Activated CD8-positive, alpha-beta memory T cell treated with anti-CD3 and anti-CD28 coated beads, Interleukin-2, amount 10 ng/mL, durations not matched to agents 7 days and 5 days (primary cell): ENCODE data around the gene TLE1. TPM values are rescaled to one million over a fixed set of nuclear protein-coding genes. Genes with fewer than 3 reads are reported as not detected.
"Not testable (repeated sequence)": the region's sequence is repeated elsewhere in the genome, so short reads cannot be mapped to it uniquely, and the experiment has no call there.

Experiments used
- ATAC-seq: fragments of 150-1000 bp; cut with Tn5 transposase; one replicate; pipeline ENCODE4 v1.10.0; 2021; ENCODE audit warnings: moderate library complexity
- CTCF ChIA-PET: fragments of 350-600 bp; sonication (Branson Sonifier 250); formaldehyde crosslinking; loops from one replicate; lab custom pipeline; 2021; ENCODE audit warnings: antibody characterized with exemption; lab: Charles Lee
- DNase-seq: peaks from one replicate; pipeline ENCODE4 v3.0.0-alpha.2; 2020
- H3K27ac Mint-ChIP-seq: one replicate; pipeline ENCODE4 v1.8.0; 2021; ENCODE audit warnings: mild to moderate bottlenecking, mixed read lengths
- H3K27me3 Mint-ChIP-seq: one replicate; pipeline ENCODE4 v1.8.0; 2021; ENCODE audit warnings: mixed read lengths
- H3K36me3 Mint-ChIP-seq: one replicate; pipeline ENCODE4 v1.8.0; 2021; ENCODE audit warnings: mild to moderate bottlenecking, mixed read lengths
- H3K4me1 Mint-ChIP-seq: one replicate; pipeline ENCODE4 v1.8.0; 2021; ENCODE audit warnings: mixed read lengths
- H3K4me3 Mint-ChIP-seq: one replicate; pipeline ENCODE4 v1.8.0; 2021; ENCODE audit warnings: mild to moderate bottlenecking, moderate library complexity, mixed read lengths
- H3K9me3 Mint-ChIP-seq: one replicate; pipeline ENCODE4 v1.8.0; 2022; ENCODE audit warnings: low read depth, mixed read lengths
- total RNA-seq, 2 experiments: library from RNA; stranded (reverse); gene quantifications; one replicate each; pipeline ENCODE4 v1.2.3, GENCODE V29; 2021

TLE1 gene
- total RNA-seq, 2 experiments from 2014 or later = 0.41 to 0.42 TPM

DNA sequence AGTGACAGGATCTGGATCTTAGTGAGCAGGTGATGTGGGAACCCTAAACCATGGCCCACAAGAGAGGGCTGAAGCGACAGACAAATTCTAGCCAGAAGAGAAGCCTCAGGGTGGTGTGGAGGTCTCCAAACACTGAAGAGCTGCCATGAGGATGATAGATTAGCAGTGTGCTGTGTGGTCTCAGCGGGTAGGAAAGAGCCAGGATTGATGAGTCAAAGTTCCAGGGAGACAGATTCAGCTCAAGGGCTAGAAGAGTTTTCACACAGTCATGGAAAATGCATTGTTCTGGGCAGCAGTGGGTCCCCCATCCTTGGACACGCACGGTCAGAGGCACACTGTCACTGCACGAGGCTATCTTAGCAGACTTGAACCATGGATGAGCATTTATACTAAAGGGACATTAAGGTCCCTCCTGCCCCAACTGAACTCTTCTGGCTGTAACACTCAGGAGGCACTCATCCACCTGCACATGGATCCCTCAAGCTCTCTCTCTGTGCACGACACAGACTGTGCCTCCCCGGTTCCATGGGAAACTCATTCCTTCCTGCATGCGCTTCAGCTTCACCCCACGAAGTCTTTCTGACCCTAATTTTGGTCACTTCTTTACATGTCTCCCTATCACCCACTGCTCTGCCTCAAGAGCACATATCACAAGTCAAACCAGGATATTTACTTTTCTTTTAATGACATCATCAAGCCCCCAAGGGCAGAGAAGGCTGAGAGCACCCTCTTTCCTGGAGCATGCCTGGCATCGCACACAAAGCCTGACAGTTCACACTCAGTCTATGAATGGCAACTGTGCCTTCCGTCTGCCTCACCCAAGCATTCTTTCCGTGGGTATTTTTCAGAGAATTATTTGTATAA, 84.8 kb downstream of the TLE1 start:
- no peak overlapping the region for H3K27ac Mint-ChIP-seq
- H3K4me3 Mint-ChIP-seq = no peak overlapping the region
- H3K27me3 Mint-ChIP-seq = no peaks in the 10 kb centered on the region
- DNase-seq (no peak), ATAC-seq (no peak)
- H3K36me3 Mint-ChIP-seq = no peaks in the 10 kb centered on the region
- H3K9me3 Mint-ChIP-seq = peaks cover 6% of the 10 kb centered on the region
- CTCF ChIA-PET = no interaction called here
- no peaks in the 10 kb centered on the region for H3K4me1 Mint-ChIP-seq

DNA sequence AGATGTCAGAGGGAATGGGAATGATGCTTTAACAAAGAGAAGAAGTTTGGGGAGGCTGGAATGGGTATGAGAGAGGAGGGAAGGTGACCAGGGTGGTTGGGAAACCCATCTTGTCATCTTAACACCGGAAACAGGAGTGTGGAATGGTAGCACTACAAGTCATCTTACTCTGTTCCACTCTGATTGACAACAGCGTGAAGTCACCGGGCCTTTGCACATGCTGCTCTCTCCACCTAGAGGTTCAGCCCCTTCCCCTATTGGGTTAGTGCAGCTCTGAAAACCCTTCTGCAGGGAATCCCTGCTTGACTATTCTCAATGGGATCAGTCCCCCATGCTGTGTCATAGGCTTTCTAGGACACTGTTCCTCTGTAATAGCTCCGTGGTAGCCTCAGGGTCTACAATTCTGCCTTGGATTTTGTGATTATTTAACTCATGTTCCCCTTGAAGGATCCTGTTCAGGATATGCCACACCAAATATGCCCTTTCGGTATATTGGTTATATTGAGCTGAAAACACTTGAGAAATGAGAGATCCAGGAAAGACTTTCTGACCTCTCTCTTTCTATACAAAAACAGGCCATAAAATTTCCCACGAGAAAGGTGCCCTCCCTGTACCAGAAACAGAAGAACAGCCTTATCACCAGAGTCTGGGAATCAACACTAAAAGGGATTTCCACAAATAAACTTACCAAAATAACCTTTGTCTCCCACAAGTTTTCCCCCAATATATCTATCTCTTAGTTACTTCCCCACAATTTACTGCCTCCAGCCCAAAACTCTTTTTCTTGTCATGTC, 86.3 kb downstream of the TLE1 start:
- CTCF ChIA-PET = no interaction called here
- Mint-ChIP-seq H3K4me3 (no peak overlapping the region), H3K27ac (no peak overlapping the region), H3K36me3 (no peaks in the 10 kb centered on the region), H3K9me3 (peaks cover 6% of the 10 kb centered on the region), H3K27me3 (no peaks in the 10 kb centered on the region), H3K4me1 (no peaks in the 10 kb centered on the region)
- no peak for DNase-seq
- no peak for ATAC-seq

DNA sequence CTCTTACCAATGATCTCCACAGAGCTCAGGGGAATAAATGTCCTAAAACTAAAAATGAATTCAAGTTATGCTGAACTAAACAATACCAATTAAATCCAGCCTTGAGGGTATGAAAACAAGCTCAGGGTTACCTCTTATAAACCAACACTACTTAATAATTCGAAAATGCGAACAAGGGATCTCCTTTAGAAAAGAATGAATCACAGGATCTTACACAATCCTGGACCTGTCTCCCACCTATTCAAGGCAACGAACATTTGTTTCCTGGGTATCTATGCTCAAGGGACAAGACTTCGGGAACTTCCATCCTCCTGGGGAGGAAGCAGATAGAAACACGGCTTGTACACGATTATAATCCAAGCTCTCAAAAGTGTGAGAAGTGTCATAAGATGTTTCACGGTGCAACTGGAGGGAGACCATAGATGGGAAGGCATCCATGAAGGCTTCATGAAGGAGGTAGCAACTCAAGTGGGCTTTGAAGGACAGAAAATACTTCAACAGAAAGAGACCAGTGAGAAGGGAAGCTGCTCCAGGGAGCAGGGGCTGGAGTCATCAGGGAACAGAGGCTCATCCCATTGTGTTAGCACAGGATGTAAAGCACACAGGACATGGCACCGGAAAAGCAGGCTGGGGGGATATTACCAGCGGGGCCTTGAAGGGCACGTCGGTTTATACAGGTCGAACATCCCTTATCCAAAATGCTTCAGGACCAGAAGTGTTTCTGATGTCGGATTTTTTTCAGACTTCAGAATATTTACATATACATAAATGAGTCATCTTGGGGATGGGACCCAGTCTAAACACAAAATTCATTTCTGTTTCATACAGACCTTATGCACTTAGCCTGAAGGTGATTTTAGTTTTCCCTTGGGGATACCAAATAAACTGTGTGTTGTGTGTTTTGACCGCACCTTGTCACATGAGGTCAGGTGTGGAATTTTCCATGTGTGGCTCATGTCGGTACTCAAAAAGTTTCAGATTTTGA, 87.4 kb downstream of the TLE1 start:
- Mint-ChIP-seq H3K9me3 (peaks cover 6% of the 10 kb centered on the region), H3K36me3 (no peaks in the 10 kb centered on the region), H3K4me3 (no peak overlapping the region), H3K27ac (no peak overlapping the region), H3K27me3 (no peaks in the 10 kb centered on the region), H3K4me1 (no peaks in the 10 kb centered on the region)
- CTCF ChIA-PET = no interaction called here
- DNase-seq (no peak), ATAC-seq (no peak)

DNA sequence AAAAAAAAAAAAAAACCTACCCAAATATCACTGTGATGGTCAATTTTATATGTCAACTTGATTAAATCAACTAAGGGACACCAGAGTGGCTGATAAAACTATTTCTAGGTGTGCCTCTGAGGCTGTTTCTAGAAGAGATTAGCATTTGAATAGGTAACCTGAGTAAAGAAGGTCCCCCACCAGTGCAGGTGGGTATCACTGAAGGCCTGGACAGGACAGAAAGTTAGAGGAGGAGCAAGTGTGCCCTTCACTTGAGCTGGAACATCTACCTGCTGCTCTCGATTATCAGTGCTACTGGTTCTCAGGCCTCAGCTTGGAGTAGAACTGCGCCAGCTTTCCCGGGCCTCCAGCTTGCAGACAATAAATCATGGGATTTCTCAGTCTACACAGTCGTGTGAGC, 88.7 kb downstream of the TLE1 start:
- Mint-ChIP-seq H3K27me3 (no peaks in the 10 kb centered on the region), H3K36me3 (no peaks in the 10 kb centered on the region), H3K27ac (no peak overlapping the region), H3K4me3 (no peak overlapping the region), H3K4me1 (no peaks in the 10 kb centered on the region), H3K9me3 (peaks cover 6% of the 10 kb centered on the region)
- DNase-seq = no peak
- CTCF ChIA-PET = no interaction called here
- no peak for ATAC-seq

DNA sequence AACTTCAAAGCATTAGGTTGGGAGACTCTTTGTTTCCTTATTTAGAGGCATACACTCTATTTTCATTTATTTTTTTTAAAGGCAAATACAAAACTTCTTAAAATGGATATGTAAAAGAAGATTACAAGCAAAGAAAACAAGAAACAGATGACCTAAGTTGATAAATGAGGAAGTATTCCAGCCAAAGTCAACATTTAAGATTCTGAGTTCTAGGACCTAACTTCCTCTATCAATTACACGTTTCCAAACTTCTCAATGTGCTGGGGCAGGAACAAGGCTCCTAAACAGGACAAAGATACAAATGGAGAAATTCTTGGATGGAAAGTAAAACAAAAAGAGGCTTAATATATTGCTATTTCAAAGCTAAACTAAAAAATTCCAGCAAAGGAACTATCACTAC, 89.5 kb downstream of the TLE1 start:
- CTCF ChIA-PET = no interaction called here
- no peaks in the 10 kb centered on the region for H3K27me3 Mint-ChIP-seq
- H3K9me3 Mint-ChIP-seq = peaks cover 3% of the 10 kb centered on the region
- no peak for ATAC-seq
- DNase-seq = no peak
- H3K4me1 Mint-ChIP-seq = no peaks in the 10 kb centered on the region
- no peaks in the 10 kb centered on the region for H3K36me3 Mint-ChIP-seq
- H3K4me3 Mint-ChIP-seq = no peak overlapping the region
- H3K27ac Mint-ChIP-seq = no peak overlapping the region

DNA sequence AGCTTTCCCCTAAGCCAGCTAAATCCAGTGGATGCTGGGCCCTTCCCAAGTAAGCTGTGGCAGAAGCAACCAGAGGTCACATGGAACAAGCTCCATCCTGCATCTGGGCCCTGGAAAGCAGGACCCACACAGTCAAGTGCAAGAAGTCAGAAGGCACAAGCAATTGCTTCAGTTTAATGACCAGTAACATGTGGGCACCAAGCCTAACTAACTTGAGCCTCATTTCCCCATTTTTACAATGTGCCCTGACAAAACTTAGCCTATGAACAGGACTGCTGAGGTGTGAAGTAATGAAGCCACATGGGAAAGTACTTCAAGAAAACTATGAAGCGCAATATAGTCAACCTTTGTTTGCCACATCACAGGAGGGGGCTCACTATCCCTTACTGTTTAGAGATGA, 90.5 kb downstream of the TLE1 start:
- no peak for ATAC-seq
- no peaks in the 10 kb centered on the region for H3K4me1 Mint-ChIP-seq
- H3K27me3 Mint-ChIP-seq = no peaks in the 10 kb centered on the region
- H3K27ac Mint-ChIP-seq = no peak overlapping the region
- H3K36me3 Mint-ChIP-seq = no peaks in the 10 kb centered on the region
- DNase-seq = no peak
- H3K4me3 Mint-ChIP-seq = no peak overlapping the region
- CTCF ChIA-PET = no interaction called here
- H3K9me3 Mint-ChIP-seq = peaks cover 4% of the 10 kb centered on the region

DNA sequence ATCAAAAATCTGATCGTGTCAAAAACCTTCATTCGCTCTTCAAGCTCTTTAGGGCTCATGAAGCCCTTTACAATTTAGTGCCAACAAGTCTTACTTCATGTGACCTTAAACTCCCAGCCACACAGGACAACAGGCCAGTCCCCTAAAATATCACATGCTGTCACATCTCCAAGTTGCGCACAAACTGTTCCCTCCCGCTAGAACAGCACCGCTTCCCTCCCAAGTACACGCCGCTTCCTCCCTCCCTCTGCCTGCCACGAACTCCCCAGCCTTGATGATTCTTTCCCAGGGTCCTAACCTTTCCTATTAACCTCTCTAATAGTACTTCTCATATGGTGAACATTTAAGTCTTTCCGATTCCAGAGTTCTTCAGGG, 91.2 kb downstream of the TLE1 start:
- CTCF ChIA-PET = no interaction called here
- Mint-ChIP-seq H3K9me3 (peaks cover 5% of the 10 kb centered on the region), H3K27ac (no peak overlapping the region), H3K27me3 (no peaks in the 10 kb centered on the region), H3K4me1 (no peaks in the 10 kb centered on the region), H3K4me3 (no peak overlapping the region), H3K36me3 (no peaks in the 10 kb centered on the region)
- ATAC-seq (no peak), DNase-seq (no peak)

DNA sequence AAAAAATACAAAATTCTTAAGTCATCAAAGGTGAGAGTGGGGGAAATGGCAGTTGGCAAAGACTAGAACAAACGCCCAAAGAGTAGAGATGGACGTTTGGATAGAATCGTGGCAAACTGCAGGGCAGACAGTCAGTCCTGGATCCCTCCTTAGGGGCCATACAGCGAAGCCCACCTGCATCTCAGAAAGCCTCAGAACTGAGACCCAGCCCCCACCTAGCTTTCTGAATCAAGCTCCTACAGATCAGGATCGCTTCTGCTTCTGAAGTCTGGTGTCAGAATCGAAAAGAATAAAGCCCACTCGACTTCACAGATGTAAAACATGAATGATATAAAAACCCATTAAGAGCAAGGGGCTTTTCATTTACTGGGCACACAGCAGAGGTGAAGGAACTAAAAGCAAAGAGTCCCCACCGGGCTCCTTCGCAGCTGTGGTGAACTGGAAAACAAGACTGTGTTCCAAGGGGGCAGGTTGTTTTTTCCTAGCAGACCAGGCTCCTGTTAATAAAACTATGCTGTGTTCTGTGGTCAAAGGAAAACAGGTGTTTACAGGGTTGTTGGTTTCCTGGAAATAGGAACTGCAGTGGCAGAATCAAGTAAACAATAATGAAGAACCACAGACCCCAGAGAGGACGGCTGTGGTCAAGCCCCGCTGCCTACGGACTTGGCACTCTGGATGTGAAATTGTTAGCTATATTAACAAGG, 91.8 kb downstream of the TLE1 start:
- CTCF ChIA-PET = no interaction called here
- Mint-ChIP-seq H3K36me3 (no peaks in the 10 kb centered on the region), H3K4me1 (no peaks in the 10 kb centered on the region), H3K9me3 (peaks cover 7% of the 10 kb centered on the region), H3K27ac (no peak overlapping the region), H3K4me3 (no peak overlapping the region), H3K27me3 (no peaks in the 10 kb centered on the region)
- no peak for DNase-seq
- no peak for ATAC-seq

DNA sequence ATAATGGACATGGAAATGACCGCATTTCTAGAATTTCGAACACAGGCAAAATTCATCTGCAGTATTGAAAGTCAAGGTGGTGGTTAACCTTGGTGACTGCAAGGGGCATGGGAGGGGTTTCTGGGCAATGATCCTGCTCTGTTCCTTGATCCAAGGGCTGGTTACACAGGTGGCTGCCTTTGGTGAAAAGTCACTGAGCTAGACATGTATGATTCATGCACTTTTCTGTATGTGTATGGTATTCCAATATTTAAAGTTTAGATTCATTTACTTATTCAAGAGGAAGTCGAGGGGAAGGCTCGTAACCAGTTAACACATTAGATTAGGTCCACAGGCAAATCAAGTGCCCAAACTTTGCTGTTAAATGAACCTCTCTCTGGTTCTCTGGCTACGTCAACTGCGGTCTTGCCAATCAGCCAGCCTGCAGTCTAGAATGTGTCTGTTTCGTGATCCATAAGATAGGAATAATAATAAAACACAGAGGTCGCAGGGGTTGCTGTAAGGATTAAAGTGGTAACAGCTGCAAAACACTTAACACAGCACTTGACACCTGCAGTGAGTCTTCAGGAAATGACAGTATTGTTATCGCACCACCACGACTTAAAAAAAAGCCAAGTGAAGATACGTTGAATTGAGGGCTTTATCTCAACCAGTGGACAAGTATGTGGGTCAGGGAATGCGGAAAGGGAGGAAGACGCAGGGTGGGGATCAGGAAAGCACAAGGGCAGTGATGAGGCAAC, 92.5 kb downstream of the TLE1 start:
- Mint-ChIP-seq H3K27me3 (no peaks in the 10 kb centered on the region), H3K4me1 (no peaks in the 10 kb centered on the region), H3K36me3 (no peaks in the 10 kb centered on the region), H3K4me3 (no peak overlapping the region), H3K27ac (no peak overlapping the region), H3K9me3 (peaks cover 7% of the 10 kb centered on the region)
- no peak for DNase-seq
- CTCF ChIA-PET = no interaction called here
- ATAC-seq = no peak

DNA sequence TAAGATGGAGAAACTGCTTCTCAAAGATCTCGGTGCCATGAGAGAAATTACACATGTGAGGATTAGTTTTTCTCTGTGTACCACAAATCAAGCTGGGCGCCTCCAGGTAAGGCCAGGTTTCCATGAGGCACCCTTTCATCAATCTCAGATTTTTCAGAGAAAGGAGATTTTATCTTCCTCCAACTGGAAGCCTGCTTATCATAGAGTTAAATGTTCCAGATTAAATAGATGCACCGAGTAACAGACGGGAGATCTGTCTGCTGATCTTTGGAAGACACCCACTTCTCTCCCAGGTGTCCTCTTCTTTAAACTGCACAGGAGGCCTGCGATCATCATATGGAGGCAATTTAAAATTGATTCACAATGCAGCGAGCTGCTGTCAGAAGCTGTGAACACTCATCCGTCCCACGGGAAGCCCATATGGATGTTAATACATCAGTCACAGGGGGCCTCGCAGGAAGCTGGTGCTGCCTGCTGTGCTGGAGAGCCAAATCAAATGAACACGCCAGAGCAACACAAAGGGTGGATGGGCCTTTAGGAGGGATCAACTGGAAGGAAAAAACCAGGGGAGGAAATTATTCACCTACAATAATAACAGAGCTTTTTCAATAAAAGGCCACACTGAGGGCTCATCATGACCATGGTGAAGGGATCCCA, 93.3 kb downstream of the TLE1 start:
- H3K36me3 Mint-ChIP-seq = no peaks in the 10 kb centered on the region
- no peaks in the 10 kb centered on the region for H3K4me1 Mint-ChIP-seq
- H3K9me3 Mint-ChIP-seq = peaks cover 7% of the 10 kb centered on the region
- no peaks in the 10 kb centered on the region for H3K27me3 Mint-ChIP-seq
- CTCF ChIA-PET = no interaction called here
- DNase-seq = no peak
- no peak overlapping the region for H3K4me3 Mint-ChIP-seq
- no peak for ATAC-seq
- no peak overlapping the region for H3K27ac Mint-ChIP-seq

DNA sequence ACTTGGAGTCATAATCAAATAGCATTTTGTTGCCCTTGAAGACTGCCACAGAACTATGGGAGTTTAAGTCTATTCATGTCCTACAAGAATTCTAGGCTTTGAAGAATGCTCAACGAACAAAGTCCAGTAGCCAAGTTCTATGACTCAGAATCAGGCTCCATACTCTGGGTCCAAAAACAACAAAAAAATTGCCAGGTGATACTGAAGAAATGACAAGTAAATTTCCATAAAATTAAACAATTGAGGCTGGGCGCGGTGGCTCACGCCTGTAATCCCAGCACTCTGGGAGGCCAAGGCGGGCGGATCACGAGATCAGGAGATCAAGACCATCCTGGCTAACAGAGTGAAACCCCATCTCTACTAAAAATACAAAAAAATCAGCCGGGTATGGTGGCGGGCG, 94.1 kb downstream of the TLE1 start:
- H3K27me3 Mint-ChIP-seq, DNase-seq, H3K36me3 Mint-ChIP-seq, H3K4me3 Mint-ChIP-seq, H3K27ac Mint-ChIP-seq, H3K4me1 Mint-ChIP-seq, ATAC-seq, CTCF ChIA-PET, H3K9me3 Mint-ChIP-seq: not testable (repeated sequence)

DNA sequence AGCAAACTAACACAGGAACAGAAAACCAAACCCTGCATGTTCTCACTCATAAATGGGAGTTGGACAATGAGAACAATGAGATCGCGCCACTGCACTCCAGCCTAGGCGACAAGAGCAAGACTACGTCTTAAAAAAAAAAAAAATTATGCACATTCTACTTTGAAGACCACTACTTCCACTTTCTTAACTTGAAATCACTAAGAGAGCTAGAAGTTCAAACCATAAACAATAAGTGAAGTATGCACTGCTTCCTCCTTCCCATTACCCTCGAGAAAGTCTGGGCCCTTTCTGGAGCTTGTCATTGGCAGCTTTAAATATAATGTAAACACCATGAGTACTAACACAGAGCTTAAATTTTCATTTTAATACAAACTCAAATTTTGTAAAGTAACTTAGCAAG, 94.9 kb downstream of the TLE1 start:
- Mint-ChIP-seq H3K4me1 (no peaks in the 10 kb centered on the region), H3K4me3 (no peak overlapping the region), H3K27me3 (no peaks in the 10 kb centered on the region), H3K36me3 (no peaks in the 10 kb centered on the region), H3K9me3 (peaks cover 7% of the 10 kb centered on the region), H3K27ac (no peak overlapping the region)
- ATAC-seq (no peak), DNase-seq (no peak)
- CTCF ChIA-PET = no interaction called here
